Neural cell (in vitro differentiated cells): ENCODE data around the gene GPR3.

Source experiments
- CTCF ChIP-seq: fragments of 450-650 bp; IDR thresholded peaks from 2 replicates; pipeline ENCODE4 v1.5.1; 2014; ENCODE audit warnings: antibody characterized with exemption, mild to moderate bottlenecking, moderate library complexity; ENCODE audit not compliant: poor library complexity, severe bottlenecking
- EP300 ChIP-seq: fragments of 450-650 bp; conservative IDR thresholded peaks from 2 replicates; pipeline ENCODE4 v1.6.1; 2014; ENCODE audit warnings: antibody characterized with exemption, mild to moderate bottlenecking, moderate library complexity; ENCODE audit not compliant: poor library complexity, severe bottlenecking
- EZH2 ChIP-seq: fragments of 200-600, 300-800 bp; shearing (Covaris generic), sonication (generic); IDR thresholded peaks from 2 replicates; pipeline ENCODE4 v1.6.1; 2014; ENCODE audit warnings: antibody characterized with exemption, low read length, borderline replicate concordance, mild to moderate bottlenecking; ENCODE audit not compliant: insufficient read depth, poor library complexity, severe bottlenecking
- POLR2AphosphoS5 ChIP-seq: IDR thresholded peaks from 2 replicates; pipeline ENCODE4 v1.6.1; 2012
- RAD21 ChIP-seq: fragments of 450-650 bp; conservative IDR thresholded peaks from 2 replicates; pipeline ENCODE4 v1.6.1; 2014; ENCODE audit warnings: antibody characterized with exemption, mild to moderate bottlenecking, moderate library complexity
- REST ChIP-seq: IDR thresholded peaks from 2 replicates; pipeline ENCODE4 v1.6.1; 2012; ENCODE audit warnings: borderline replicate concordance
- SMC3 ChIP-seq: fragments of 450-650 bp; conservative IDR thresholded peaks from 2 replicates; pipeline ENCODE4 v1.6.1; 2014; ENCODE audit warnings: antibody characterized with exemption, mild to moderate bottlenecking, moderate library complexity; ENCODE audit not compliant: poor library complexity
- TAF1 ChIP-seq: IDR thresholded peaks from 2 replicates; pipeline ENCODE4 v1.6.1; 2012; ENCODE audit warnings: low read depth

DNA sequence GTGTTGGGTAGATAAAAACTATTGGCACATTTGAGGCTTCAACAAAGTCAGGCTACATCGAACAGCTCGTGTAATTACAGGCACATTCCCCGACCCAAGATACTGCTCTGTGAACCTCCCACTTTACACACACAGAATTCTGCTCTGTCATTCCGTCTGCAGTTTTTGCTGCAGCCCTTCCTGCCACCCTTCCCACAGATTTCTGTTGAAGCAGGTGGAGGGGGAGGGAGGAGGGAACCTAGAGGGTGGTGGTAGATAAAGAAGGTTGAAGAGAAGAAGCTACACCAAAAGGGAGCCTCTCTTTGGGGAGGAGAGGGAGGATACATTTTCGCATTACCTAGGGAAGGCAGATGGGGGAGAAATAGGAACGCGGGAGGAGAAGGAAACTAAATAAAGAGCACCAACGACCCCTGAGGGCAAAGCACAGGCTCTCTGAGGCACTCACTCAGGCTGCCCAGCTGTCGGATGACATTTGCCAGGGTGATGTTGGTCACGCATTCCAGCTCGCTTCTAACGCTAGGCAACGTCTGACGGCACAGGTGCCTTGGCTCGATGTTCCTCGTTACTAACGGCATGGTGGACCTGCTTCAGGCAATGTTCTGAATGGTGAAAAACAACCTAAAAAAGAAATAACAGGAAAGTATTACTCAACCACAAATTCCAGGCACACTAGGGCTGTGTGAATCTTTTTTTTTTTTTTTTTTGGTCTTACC lies 36.0 kb downstream of the GPR3 start:
- no peak for TF ChIP-seq CTCF
- no peak for TF ChIP-seq REST
- TF ChIP-seq RAD21, result no peak
- TF ChIP-seq EP300, result no peak
- TF ChIP-seq POLR2AphosphoS5, result no peak
- TF ChIP-seq EZH2, result no peak
- TF ChIP-seq TAF1, result no peak
- TF ChIP-seq SMC3, result no peak
